H9 (cell line): Measurements from ENCODE around the gene ZNF622. TPM values are rescaled to one million over a fixed set of nuclear protein-coding genes. Genes with fewer than 3 reads are reported as not detected.

ENCODE experiments used
- DNase-seq: peaks from one replicate; pipeline ENCODE4 v3.0.0-alpha.2; 2017
- H2AFZ ChIP-seq: one replicate; pipeline ENCODE4 v1.6.1; 2013; ENCODE audit warnings: mild to moderate bottlenecking, low read length, control low read depth, moderate library complexity
- H2AK5ac ChIP-seq: 2 replicates; pipeline ENCODE4 v1.6.1; 2013; ENCODE audit warnings: low read length, control low read depth, mixed read lengths; ENCODE audit not compliant: insufficient read length
- H2BK120ac ChIP-seq: one replicate; pipeline ENCODE4 v1.6.1; 2013; ENCODE audit warnings: low read depth, mild to moderate bottlenecking, low read length, control low read depth, inconsistent platforms; ENCODE audit not compliant: poor library complexity, severe bottlenecking
- H2BK12ac ChIP-seq: 2 replicates; pipeline ENCODE4 v1.6.1; 2013; ENCODE audit warnings: low read length, control low read depth, mixed read lengths, low read depth; ENCODE audit not compliant: insufficient read length
- H2BK15ac ChIP-seq: 2 replicates; pipeline ENCODE4 v1.6.1; 2013; ENCODE audit warnings: low read depth, low read length, control low read depth
- H2BK20ac ChIP-seq: one replicate; pipeline ENCODE4 v1.6.1; 2013; ENCODE audit warnings: low read depth, mild to moderate bottlenecking, low read length, control low read depth, inconsistent platforms; ENCODE audit not compliant: poor library complexity, severe bottlenecking
- H2BK5ac ChIP-seq: 2 replicates; pipeline ENCODE4 v1.6.1; 2013; ENCODE audit warnings: low read length, control low read depth, mixed read lengths; ENCODE audit not compliant: insufficient read length
- H3K14ac ChIP-seq: 2 replicates; pipeline ENCODE4 v1.6.1; 2013; ENCODE audit warnings: low read length, control low read depth; ENCODE audit not compliant: insufficient read depth
- H3K18ac ChIP-seq: 2 replicates; pipeline ENCODE4 v1.6.1; 2013; ENCODE audit warnings: low read depth, mild to moderate bottlenecking, mixed read lengths, low read length, control low read depth; ENCODE audit not compliant: insufficient read length
- H3K23ac ChIP-seq: 2 replicates; pipeline ENCODE4 v1.6.1; 2013; ENCODE audit warnings: low read length, control low read depth, mixed read lengths, low read depth; ENCODE audit not compliant: insufficient read length
- H3K23me2 ChIP-seq: 2 replicates; pipeline ENCODE4 v1.6.1; 2013; ENCODE audit warnings: low read depth, mild to moderate bottlenecking, mixed read lengths, low read length, control low read depth; ENCODE audit not compliant: insufficient read length, poor library complexity, severe bottlenecking
- H3K27ac ChIP-seq: 2 replicates; pipeline ENCODE4 v1.5.1; 2013; ENCODE audit warnings: low read length, control low read depth, mixed read lengths, low read depth; ENCODE audit not compliant: insufficient read length
- H3K27me3 ChIP-seq: 2 replicates; pipeline ENCODE4 v1.6.1; 2013; ENCODE audit warnings: low read length, control low read depth, inconsistent platforms; ENCODE audit not compliant: insufficient read depth
- H3K4ac ChIP-seq: 2 replicates; pipeline ENCODE4 v1.6.1; 2013; ENCODE audit warnings: low read depth, mild to moderate bottlenecking, control low read depth, inconsistent platforms, low read length, moderate library complexity
- H3K4me1 ChIP-seq: 2 replicates; pipeline ENCODE4 v1.6.1; 2013; ENCODE audit warnings: low read length, control low read depth, inconsistent platforms; ENCODE audit not compliant: insufficient read depth
- H3K4me2 ChIP-seq: 2 replicates; pipeline ENCODE4 v1.6.1; 2013; ENCODE audit warnings: low read length, control low read depth, mixed read lengths; ENCODE audit not compliant: insufficient read length, insufficient read depth
- H3K56ac ChIP-seq: 2 replicates; pipeline ENCODE4 v1.6.1; 2013; ENCODE audit warnings: low read depth, mild to moderate bottlenecking, mixed read lengths, low read length, control low read depth; ENCODE audit not compliant: insufficient read length
- H3K79me1 ChIP-seq: 2 replicates; pipeline ENCODE4 v1.6.1; 2013; ENCODE audit warnings: low read depth, mild to moderate bottlenecking, moderate library complexity, low read length, control low read depth, inconsistent platforms; ENCODE audit not compliant: insufficient read depth, poor library complexity, severe bottlenecking
- H3K79me2 ChIP-seq: 2 replicates; pipeline ENCODE4 v1.6.1; 2013; ENCODE audit warnings: low read length, control low read depth, inconsistent platforms; ENCODE audit not compliant: insufficient read depth
- H3K9ac ChIP-seq: 2 replicates; pipeline ENCODE4 v1.6.1; 2013; ENCODE audit warnings: low read length, control low read depth, mixed read lengths; ENCODE audit not compliant: insufficient read length; ENCODE audit errors: extremely low read depth
- H3K9me3 ChIP-seq: one replicate; pipeline ENCODE4 v1.6.1; 2013; ENCODE audit warnings: low read depth, low read length, inconsistent platforms; ENCODE audit not compliant: control insufficient read depth
- H3T11ph ChIP-seq: one replicate; pipeline ENCODE4 v1.6.1; 2013; ENCODE audit warnings: mild to moderate bottlenecking, low read length, control low read depth, inconsistent platforms
- H4K20me1 ChIP-seq: one replicate; pipeline ENCODE4 v1.6.1; 2013; ENCODE audit not compliant: control insufficient read depth, insufficient read length, insufficient read depth
- H4K5ac ChIP-seq: 2 replicates; pipeline ENCODE4 v1.6.1; 2013; ENCODE audit warnings: low read depth, mild to moderate bottlenecking, mixed read lengths, low read length, control low read depth; ENCODE audit not compliant: insufficient read length
- H4K8ac ChIP-seq: replicated peaks from 2 replicates; pipeline ENCODE4 v1.6.1; 2013; ENCODE audit warnings: low read length, control low read depth, mixed read lengths, low read depth; ENCODE audit not compliant: insufficient read length
- H4K91ac ChIP-seq: 2 replicates; pipeline ENCODE4 v1.6.1; 2013; ENCODE audit warnings: low read depth, mild to moderate bottlenecking, moderate library complexity, mixed read lengths, low read length, control low read depth; ENCODE audit not compliant: insufficient read length
- H3K27ac Mint-ChIP-seq, 3 experiments: 2 replicates in 2 of 3; 3 replicates in 1 of 3; pipeline ENCODE4 v1.8.0; 2020 to 2021; ENCODE audit warnings: mixed read lengths in 3 of 3, mild to moderate bottlenecking in 1 of 3, moderate library complexity in 1 of 3
- H3K27me3 Mint-ChIP-seq: 2 replicates; pipeline ENCODE4 v1.8.0; 2021; ENCODE audit warnings: low read depth, mild to moderate bottlenecking, moderate library complexity, mixed read lengths
- H3K36me3 Mint-ChIP-seq, 3 experiments: 2 replicates in 2 of 3; 3 replicates in 1 of 3; pipeline ENCODE4 v1.8.0; 2020 to 2021; ENCODE audit warnings: low read depth in 3 of 3, mixed read lengths in 3 of 3; ENCODE audit not compliant: insufficient read depth in 1 of 3
- H3K4me1 Mint-ChIP-seq, 2 experiments: 2 replicates each; pipeline ENCODE4 v1.8.0; 2020; ENCODE audit warnings: mixed read lengths in 2 of 2
- H3K4me3 Mint-ChIP-seq, 2 experiments: 2 replicates in 1 of 2; 3 replicates in 1 of 2; pipeline ENCODE4 v1.8.0; 2020 to 2021; ENCODE audit warnings: mild to moderate bottlenecking in 2 of 2, mixed read lengths in 2 of 2, moderate library complexity in 1 of 2
- H3K9me3 Mint-ChIP-seq, 2 experiments: 2 replicates in 1 of 2; 3 replicates in 1 of 2; pipeline ENCODE4 v1.8.0; 2020; ENCODE audit warnings: mild to moderate bottlenecking in 2 of 2, mixed read lengths in 2 of 2, moderate library complexity in 1 of 2
- CTCF ChIP-seq: fragments of 200-600 bp; sonication (generic); conservative IDR thresholded peaks from 3 replicates; pipeline ENCODE4 v1.8.0; 2021; ENCODE audit warnings: antibody characterized with exemption, mild to moderate bottlenecking
- WGBS: extraction: QIAGEN DNeasy Blood & Tissue Kit; methylation state at CpG from one replicate; pipeline ENCODE4 v1.1.7; 2013; ENCODE audit warnings: missing lambda C conversion rate, low lambda C conversion rate, mixed read lengths; ENCODE audit not compliant: insufficient read length; ENCODE audit errors: extremely low coverage; 5-methylcytosine and 5-hydroxymethylcytosine counted together
- total RNA-seq: library from RNA; stranded (reverse); gene quantifications from 2 replicates; pipeline ENCODE4 v1.2.1, GENCODE V29; 2021

ZNF622 gene
- total RNA-seq, 1 experiment from 2014 or later, result 42.2 TPM

- Histone ChIP-seq H3K4me2 (no peak overlapping the region), H3T11ph (no peak overlapping the region), H3K18ac (no peak overlapping the region), H3K4me1 (no peaks in the 10 kb centered on the region), H3K9me3 (peaks cover 11% of the 10 kb centered on the region), H4K20me1 (no peaks in the 10 kb centered on the region), H2BK5ac (no peak overlapping the region), H4K91ac (no peak overlapping the region), H3K4ac (no peak overlapping the region), H2BK12ac (no peak overlapping the region), H2AFZ (no peak overlapping the region), H2BK15ac (no peak overlapping the region), H3K27ac (no peak overlapping the region), H3K9ac (no peak overlapping the region), H2AK5ac (no peak overlapping the region), H4K8ac (no peak overlapping the region), H3K14ac (no peak overlapping the region), H3K79me2 (no peaks in the 10 kb centered on the region), H4K5ac (no peak overlapping the region), H3K23ac (no peak overlapping the region), H2BK120ac (no peak overlapping the region), H2BK20ac (no peak overlapping the region), H3K79me1 (no peaks in the 10 kb centered on the region), H3K56ac (no peak overlapping the region), H3K23me2 (no peaks in the 10 kb centered on the region), H3K27me3 (no peaks in the 10 kb centered on the region)
- Mint-ChIP-seq H3K27ac (no peak overlapping the region), H3K36me3 (peaks cover 5 to 17% (median 10%) of the 10 kb centered on the region in 3 experiments), H3K9me3 (peaks cover 14 to 19% of the 10 kb centered on the region in 2 experiments), H3K27me3 (no peaks in the 10 kb centered on the region), H3K4me3 (no peak overlapping the region), H3K4me1 (no peaks in the 10 kb centered on the region)
- no peak for TF ChIP-seq CTCF
- no peak for DNase-seq
- no CpG with 5 or more reads among the region's 8 CpGs for WGBS
Measured at GRCh38 chr5:16490911-16491310, 25.3 kb upstream of the ZNF622 start.
